ENCODE measurements around the gene CHST9.
"Not testable (repeated sequence)": the region's sequence is repeated elsewhere in the genome, so short reads cannot be mapped to it uniquely, and the experiment has no call there.

CHST9 gene

GRCh38 chr18:27185025-27185763 lies at the start of gene CHST9:
CHST9 (minus strand) TSS chr18:27185308; CDS start chr18:27142809, 42,499 bp downstream.
- CTCF ChIA-PET, result no interaction called here
- POLR2A ChIA-PET, result no interaction called here
- TF ChIP-seq L3MBTL2 (conservative IDR thresholded peaks at IDR 0.05) (peak; percentile 72), PKNOX1 (IDR thresholded peaks at IDR 0.05) (no peak)
- peak; percentile 61 for DNase-seq (ENCODE audit: extremely low spot score)

GRCh38 chr18:27232355-27232754 lies 47.2 kb upstream of the CHST9 start:
- POLR2A ChIA-PET; DNase-seq (ENCODE audit: extremely low spot score); CTCF ChIA-PET: not testable (repeated sequence)

GRCh38 chr18:27231671-27232070 lies 46.6 kb upstream of the CHST9 start:
- DNase-seq (ENCODE audit: extremely low spot score); POLR2A ChIA-PET: not testable (repeated sequence)

GRCh38 chr18:27231221-27231620 lies 46.1 kb upstream of the CHST9 start:
- DNase-seq (ENCODE audit: extremely low spot score); POLR2A ChIA-PET; CTCF ChIA-PET: not testable (repeated sequence)

More at GRCh38 chr18:27231671-27232070, 46.6 kb upstream of the CHST9 start:
- CTCF ChIA-PET, result not testable (repeated sequence)

- TF ChIP-seq PKNOX1 (IDR thresholded peaks at IDR 0.05), result no peak
- no peak for TF ChIP-seq CTBP1 (IDR thresholded peaks at IDR 0.05; ENCODE audit: borderline replicate concordance)
- TF ChIP-seq ARNT (IDR thresholded peaks at IDR 0.05), result no peak
- TF ChIP-seq ELF4 (IDR thresholded peaks at IDR 0.05), result no peak
- no peak for TF ChIP-seq NFRKB (IDR thresholded peaks at IDR 0.05)
- no peak for TF ChIP-seq SUZ12 (IDR thresholded peaks at IDR 0.05)
- no peak for TF ChIP-seq SP1 (IDR thresholded peaks at IDR 0.05)
- TF ChIP-seq ZNF384 (IDR thresholded peaks at IDR 0.05), result no peak
- TF ChIP-seq FOXK2 (IDR thresholded peaks at IDR 0.05), result no peak
- no peak for TF ChIP-seq HDGF (IDR thresholded peaks at IDR 0.05; ENCODE audit: borderline replicate concordance)
- TF ChIP-seq FOXM1 (IDR thresholded peaks at IDR 0.05; ENCODE audit: borderline replicate concordance), result no peak
- no peak for TF ChIP-seq BHLHE40 (IDR thresholded peaks at IDR 0.05; ENCODE audit: borderline replicate concordance)
- no peak for TF ChIP-seq LEF1 (IDR thresholded peaks at IDR 0.05; ENCODE audit: borderline replicate concordance)
- DNase-seq (ENCODE audit: extremely low spot score), result no peak
- CTCF ChIA-PET, result no interaction called here
- POLR2A ChIA-PET, result no interaction called here
Measured at GRCh38 chr18:27227721-27228120, 42.6 kb upstream of the CHST9 start.

- ChIA-PET CTCF (no interaction called here), POLR2A (no interaction called here)
- DNase-seq (ENCODE audit: extremely low spot score), result no peak
- TF ChIP-seq SP1 (IDR thresholded peaks at IDR 0.05), result no peak
Measured at GRCh38 chr18:27226556-27227075, 41.5 kb upstream of the CHST9 start.

GRCh38 chr18:27225947-27226481 lies 40.9 kb upstream of the CHST9 start:
- no peak for DNase-seq (ENCODE audit: extremely low spot score)
- POLR2A ChIA-PET, result no interaction called here
- TF ChIP-seq FOXA1 (IDR thresholded peaks at IDR 0.05) (no peak), NFRKB (IDR thresholded peaks at IDR 0.05) (no peak), L3MBTL2 (conservative IDR thresholded peaks at IDR 0.05) (no peak), BHLHE40 (IDR thresholded peaks at IDR 0.05; ENCODE audit: borderline replicate concordance) (no peak), SP1 (IDR thresholded peaks at IDR 0.05) (no peak), TARDBP (IDR thresholded peaks at IDR 0.05) (no peak), ELF4 (IDR thresholded peaks at IDR 0.05) (no peak), FOXM1 (IDR thresholded peaks at IDR 0.05; ENCODE audit: borderline replicate concordance) (no peak), CTBP1 (IDR thresholded peaks at IDR 0.05; ENCODE audit: borderline replicate concordance) (no peak), LEF1 (IDR thresholded peaks at IDR 0.05; ENCODE audit: borderline replicate concordance) (no peak), HDGF (IDR thresholded peaks at IDR 0.05; ENCODE audit: borderline replicate concordance) (no peak), PKNOX1 (IDR thresholded peaks at IDR 0.05) (no peak), ZNF384 (IDR thresholded peaks at IDR 0.05) (no peak), SUZ12 (IDR thresholded peaks at IDR 0.05) (no peak), ARNT (IDR thresholded peaks at IDR 0.05) (no peak), FOXK2 (IDR thresholded peaks at IDR 0.05) (no peak)
- CTCF ChIA-PET, result interaction anchor here (1.4 kb wide), 1 partner anchor 19 kb away, joined by 4 read pairs; no protein-coding TSS in a partner anchor

Measured in HEK293T (cell line).